A673 (cell line): ENCODE measurements around the gene PAK1.

Experiments
- EZH2 ChIP-seq: fragments of 200-600 bp; sonication (generic); IDR thresholded peaks from 2 replicates; pipeline ENCODE4 v1.6.1; 2017; ENCODE audit warnings: borderline replicate concordance, low read depth, mild to moderate bottlenecking, mixed read lengths, antibody characterized with exemption, low read length; ENCODE audit not compliant: poor library complexity, severe bottlenecking
- TF ChIP-seq, protein P1 (sequence below): fragments of 300-800, 200-600 bp; sonication (generic); conservative IDR thresholded peaks from 2 replicates; pipeline ENCODE4 v1.5.1; 2017; ENCODE audit warnings: low read depth, mild to moderate bottlenecking, antibody characterized with exemption, low read length, moderate library complexity, mixed read lengths

DNA sequence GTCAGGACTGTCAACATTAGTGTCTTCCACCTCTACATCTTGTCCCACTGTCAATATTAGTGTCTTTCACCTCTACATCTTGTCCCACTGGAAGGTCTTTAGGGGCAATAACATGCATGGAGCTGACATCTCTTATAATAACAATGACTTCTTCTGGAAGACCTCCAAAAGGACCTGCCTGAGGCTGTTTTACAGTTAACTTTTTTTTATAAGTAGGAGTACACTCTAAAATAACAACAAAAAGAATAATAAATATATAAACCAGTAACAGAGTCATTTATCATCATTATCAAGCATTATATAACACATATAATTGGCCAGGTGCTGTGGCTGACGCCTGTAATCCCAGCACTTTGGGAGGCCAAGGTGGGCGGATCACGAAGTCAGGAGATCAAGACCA, 57.5 kb downstream of the PAK1 start:
- TF ChIP-seq, protein P1, sequence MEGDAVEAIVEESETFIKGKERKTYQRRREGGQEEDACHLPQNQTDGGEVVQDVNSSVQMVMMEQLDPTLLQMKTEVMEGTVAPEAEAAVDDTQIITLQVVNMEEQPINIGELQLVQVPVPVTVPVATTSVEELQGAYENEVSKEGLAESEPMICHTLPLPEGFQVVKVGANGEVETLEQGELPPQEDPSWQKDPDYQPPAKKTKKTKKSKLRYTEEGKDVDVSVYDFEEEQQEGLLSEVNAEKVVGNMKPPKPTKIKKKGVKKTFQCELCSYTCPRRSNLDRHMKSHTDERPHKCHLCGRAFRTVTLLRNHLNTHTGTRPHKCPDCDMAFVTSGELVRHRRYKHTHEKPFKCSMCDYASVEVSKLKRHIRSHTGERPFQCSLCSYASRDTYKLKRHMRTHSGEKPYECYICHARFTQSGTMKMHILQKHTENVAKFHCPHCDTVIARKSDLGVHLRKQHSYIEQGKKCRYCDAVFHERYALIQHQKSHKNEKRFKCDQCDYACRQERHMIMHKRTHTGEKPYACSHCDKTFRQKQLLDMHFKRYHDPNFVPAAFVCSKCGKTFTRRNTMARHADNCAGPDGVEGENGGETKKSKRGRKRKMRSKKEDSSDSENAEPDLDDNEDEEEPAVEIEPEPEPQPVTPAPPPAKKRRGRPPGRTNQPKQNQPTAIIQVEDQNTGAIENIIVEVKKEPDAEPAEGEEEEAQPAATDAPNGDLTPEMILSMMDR, result no peak
- no peak for TF ChIP-seq EZH2
